Superior temporal gyrus (tissue), 1 donor: Measurements from ENCODE around the gene COL4A2.

Source experiments
- DNase-seq: peaks from one replicate; pipeline ENCODE4 v3.0.0-alpha.2; 2016; ENCODE audit errors: extremely low spot score

The COL4A2 gene

GRCh38 chr13:110455444-110455843, 148.4 kb downstream of the COL4A2 start:
- DNase-seq, result no peak

GRCh38 chr13:110455941-110456340, 148.9 kb downstream of the COL4A2 start:
- DNase-seq, result peak; percentile 83

GRCh38 chr13:110456550-110456949, 149.5 kb downstream of the COL4A2 start:
- DNase-seq, result no peak

- DNase-seq, result no peak
Observed at GRCh38 chr13:110457361-110457760, 150.3 kb downstream of the COL4A2 start.

- no peak for DNase-seq
Observed at GRCh38 chr13:110458017-110458416, 150.9 kb downstream of the COL4A2 start.

- no peak for DNase-seq
Observed at GRCh38 chr13:110458594-110459365, 151.7 kb downstream of the COL4A2 start.

- no peak for DNase-seq
Observed at GRCh38 chr13:110462091-110462490, 155.0 kb downstream of the COL4A2 start.

- no peak for DNase-seq
Observed at GRCh38 chr13:110463156-110463555, 156.1 kb downstream of the COL4A2 start.

GRCh38 chr13:110463871-110464510, 156.9 kb downstream of the COL4A2 start:
- DNase-seq, result no peak

- DNase-seq, result no peak
Observed at GRCh38 chr13:110464556-110465333, 157.7 kb downstream of the COL4A2 start.

- no peak for DNase-seq
Observed at GRCh38 chr13:110465696-110466095, 158.6 kb downstream of the COL4A2 start.

GRCh38 chr13:110466266-110466915, 159.3 kb downstream of the COL4A2 start:
- no peak for DNase-seq

GRCh38 chr13:110467516-110468110, 160.5 kb downstream of the COL4A2 start:
- DNase-seq, result no peak

GRCh38 chr13:110468986-110469495, 162.0 kb downstream of the COL4A2 start:
- DNase-seq, result no peak

GRCh38 chr13:110469597-110469996, 162.5 kb downstream of the COL4A2 start:
- DNase-seq, result no peak

GRCh38 chr13:110470272-110471009, 163.4 kb downstream of the COL4A2 start:
- no peak for DNase-seq

GRCh38 chr13:110471156-110471832, 164.2 kb downstream of the COL4A2 start:
- DNase-seq, result no peak

GRCh38 chr13:110471833-110472162, 164.7 kb downstream of the COL4A2 start:
- no peak for DNase-seq

GRCh38 chr13:110472904-110473563, 165.9 kb downstream of the COL4A2 start:
- DNase-seq, result no peak

GRCh38 chr13:110474713-110475112, 167.6 kb downstream of the COL4A2 start:
- DNase-seq, result no peak
